Testis (tissue), 2 donors: ENCODE data around the gene ZBTB39.

Experiments
- POLR2A ChIP-seq: fragments of 450-650 bp; IDR thresholded peaks from one replicate; pipeline ENCODE4 v1.6.1; 2017; ENCODE audit warnings: antibody characterized with exemption, mild to moderate bottlenecking, moderate library complexity
- TF ChIP-seq, protein P1 (sequence below), 3 experiments: fragments of 450-650 bp in 2 of 3; fragments of 200-600 bp in 1 of 3; sonication (generic) in 1 of 3; IDR thresholded peaks; one replicate each; pipeline ENCODE4 v1.5.1; 2016 to 2019; ENCODE audit warnings: antibody characterized with exemption in 3 of 3, mild to moderate bottlenecking in 2 of 3, moderate library complexity in 1 of 3

DNA sequence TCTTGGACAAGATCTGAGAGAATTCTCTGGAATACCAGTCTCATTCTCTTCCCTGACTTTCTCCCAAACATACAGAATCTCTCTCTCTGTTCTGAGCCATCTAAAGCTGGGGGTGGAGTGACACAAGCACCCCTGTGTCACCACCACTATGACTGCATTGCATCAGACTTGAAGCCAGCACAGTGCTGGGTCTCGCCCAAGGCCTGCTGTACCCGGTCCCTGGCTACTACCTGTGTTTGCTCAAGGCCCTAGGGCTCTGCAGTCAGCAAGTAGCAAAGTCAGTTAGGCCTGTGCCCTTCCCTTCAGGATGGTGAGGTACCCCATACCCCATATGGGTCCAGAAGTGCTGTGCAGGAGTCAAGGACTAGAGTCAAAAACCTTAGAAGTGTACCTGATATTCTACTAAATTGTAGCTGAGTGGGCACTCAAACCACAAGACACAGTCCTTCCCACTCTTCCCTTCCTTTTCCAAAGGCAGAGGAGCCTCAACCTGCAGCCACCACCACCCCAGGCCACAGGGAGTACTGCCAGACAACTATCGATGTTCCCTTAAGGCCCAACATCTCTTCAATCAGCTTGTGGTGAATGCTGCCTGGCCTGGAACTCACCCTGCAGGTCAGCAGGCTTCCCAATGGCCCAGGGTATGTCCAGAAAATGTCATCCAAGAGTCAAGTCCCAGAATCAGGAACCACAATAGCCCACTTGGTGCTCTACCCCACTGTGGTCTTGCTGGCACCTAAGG, 27.8 kb downstream of the ZBTB39 start:
- TF ChIP-seq, protein P1, sequence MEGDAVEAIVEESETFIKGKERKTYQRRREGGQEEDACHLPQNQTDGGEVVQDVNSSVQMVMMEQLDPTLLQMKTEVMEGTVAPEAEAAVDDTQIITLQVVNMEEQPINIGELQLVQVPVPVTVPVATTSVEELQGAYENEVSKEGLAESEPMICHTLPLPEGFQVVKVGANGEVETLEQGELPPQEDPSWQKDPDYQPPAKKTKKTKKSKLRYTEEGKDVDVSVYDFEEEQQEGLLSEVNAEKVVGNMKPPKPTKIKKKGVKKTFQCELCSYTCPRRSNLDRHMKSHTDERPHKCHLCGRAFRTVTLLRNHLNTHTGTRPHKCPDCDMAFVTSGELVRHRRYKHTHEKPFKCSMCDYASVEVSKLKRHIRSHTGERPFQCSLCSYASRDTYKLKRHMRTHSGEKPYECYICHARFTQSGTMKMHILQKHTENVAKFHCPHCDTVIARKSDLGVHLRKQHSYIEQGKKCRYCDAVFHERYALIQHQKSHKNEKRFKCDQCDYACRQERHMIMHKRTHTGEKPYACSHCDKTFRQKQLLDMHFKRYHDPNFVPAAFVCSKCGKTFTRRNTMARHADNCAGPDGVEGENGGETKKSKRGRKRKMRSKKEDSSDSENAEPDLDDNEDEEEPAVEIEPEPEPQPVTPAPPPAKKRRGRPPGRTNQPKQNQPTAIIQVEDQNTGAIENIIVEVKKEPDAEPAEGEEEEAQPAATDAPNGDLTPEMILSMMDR (IDR thresholded peaks at IDR 0.05): no peak
- no peak for TF ChIP-seq POLR2A
